Measurements from ENCODE around the gene TTC7B.

Gene TTC7B

GRCh38 chr14:90599748-90600507 is 216.3 kb downstream of the TTC7B start:
- peak; percentile 28 for DNase-seq (ENCODE audit: low spot score)

- DNase-seq (ENCODE audit: low spot score), result no peak
These were observed 216.9 kb downstream of the TTC7B start for GRCh38 chr14:90599339-90599738.

- no peak for DNase-seq (ENCODE audit: low spot score)
These were observed 218.3 kb downstream of the TTC7B start for GRCh38 chr14:90597961-90598360.

- DNase-seq (ENCODE audit: low spot score), result no peak
These were observed 219.5 kb downstream of the TTC7B start for GRCh38 chr14:90596733-90597132.

- peak; percentile 62 for DNase-seq (ENCODE audit: low spot score)
These were observed 222.8 kb downstream of the TTC7B start for GRCh38 chr14:90593254-90594040.

- no peak for DNase-seq (ENCODE audit: low spot score)
These were observed 223.6 kb downstream of the TTC7B start for GRCh38 chr14:90592655-90593054.

- no peak for DNase-seq (ENCODE audit: low spot score)
These were observed 228.3 kb downstream of the TTC7B start for GRCh38 chr14:90587918-90588317.

- DNase-seq (ENCODE audit: low spot score), result no peak
These were observed 228.8 kb downstream of the TTC7B start for GRCh38 chr14:90587252-90587910.

GRCh38 chr14:90585106-90585505 is 231.1 kb downstream of the TTC7B start:
- no peak for DNase-seq (ENCODE audit: low spot score)

- no peak for DNase-seq (ENCODE audit: low spot score)
These were observed 232.2 kb downstream of the TTC7B start for GRCh38 chr14:90583916-90584605.

GRCh38 chr14:90583427-90583826 is 232.8 kb downstream of the TTC7B start:
- DNase-seq (ENCODE audit: low spot score), result no peak

- DNase-seq (ENCODE audit: low spot score), result no peak
These were observed 234.1 kb downstream of the TTC7B start for GRCh38 chr14:90582166-90582565.

GRCh38 chr14:90581745-90582144 is 234.5 kb downstream of the TTC7B start:
- no peak for DNase-seq (ENCODE audit: low spot score)

GRCh38 chr14:90580377-90581335 is 235.6 kb downstream of the TTC7B start:
- no peak for DNase-seq (ENCODE audit: low spot score)

- no peak for DNase-seq (ENCODE audit: low spot score)
These were observed 236.4 kb downstream of the TTC7B start for GRCh38 chr14:90579816-90580215.

- DNase-seq (ENCODE audit: low spot score), result no peak
These were observed 237.1 kb downstream of the TTC7B start for GRCh38 chr14:90579088-90579487.

- DNase-seq (ENCODE audit: low spot score), result no peak
These were observed 237.8 kb downstream of the TTC7B start for GRCh38 chr14:90578283-90578985.

- no peak for DNase-seq (ENCODE audit: low spot score)
These were observed 238.5 kb downstream of the TTC7B start for GRCh38 chr14:90577661-90578282.

GRCh38 chr14:90576981-90577660 is 239.1 kb downstream of the TTC7B start:
- DNase-seq (ENCODE audit: low spot score), result no peak
